Measurements from ENCODE around the gene NELFB. TPM values are rescaled to one million over a fixed set of nuclear protein-coding genes. Genes with fewer than 3 reads are reported as not detected.

The NELFB gene
- total RNA-seq, 1 donor from 2014 or later = 47.7 TPM

DNA sequence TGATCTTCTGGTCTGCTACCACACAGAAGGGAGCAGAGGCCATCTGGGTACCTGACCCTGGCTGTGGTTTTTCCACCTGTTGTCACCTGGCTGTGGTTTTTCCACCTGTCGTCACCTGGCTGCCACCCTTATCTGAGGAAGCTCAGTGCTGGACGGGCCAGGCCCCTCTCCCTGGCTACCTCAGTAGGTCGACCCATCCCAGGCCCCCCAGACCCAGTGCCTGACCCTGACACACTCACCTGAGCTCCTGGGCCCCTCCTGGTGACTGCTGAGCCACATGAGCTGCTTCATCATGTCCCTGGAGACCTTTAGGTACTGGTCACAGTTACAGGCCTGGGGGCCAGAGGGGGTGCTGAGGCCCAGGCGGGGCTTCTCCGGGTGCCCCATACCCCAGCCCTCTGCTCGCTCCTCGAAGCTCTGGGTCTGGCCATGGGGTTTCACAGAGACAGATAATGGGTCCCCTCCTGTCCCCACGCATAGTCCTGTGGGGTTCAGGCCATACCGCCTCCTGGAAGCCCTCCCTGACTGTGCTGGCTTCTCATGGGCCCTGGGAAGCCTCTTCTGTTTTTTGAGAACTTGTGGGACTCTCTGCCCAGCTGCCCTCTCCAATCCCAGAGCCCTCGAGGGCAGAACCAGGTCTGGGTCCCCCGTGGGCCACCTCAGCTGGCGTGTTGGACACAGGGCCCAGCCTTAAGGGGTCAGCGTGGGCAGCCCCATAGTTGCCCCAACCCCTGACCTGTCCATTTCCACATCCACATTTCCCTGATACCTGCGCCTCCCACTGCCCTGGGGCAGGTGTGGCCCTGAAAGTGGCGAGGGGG lies 54.5 kb downstream of the NELFB start:
- TF ChIP-seq, protein P1, sequence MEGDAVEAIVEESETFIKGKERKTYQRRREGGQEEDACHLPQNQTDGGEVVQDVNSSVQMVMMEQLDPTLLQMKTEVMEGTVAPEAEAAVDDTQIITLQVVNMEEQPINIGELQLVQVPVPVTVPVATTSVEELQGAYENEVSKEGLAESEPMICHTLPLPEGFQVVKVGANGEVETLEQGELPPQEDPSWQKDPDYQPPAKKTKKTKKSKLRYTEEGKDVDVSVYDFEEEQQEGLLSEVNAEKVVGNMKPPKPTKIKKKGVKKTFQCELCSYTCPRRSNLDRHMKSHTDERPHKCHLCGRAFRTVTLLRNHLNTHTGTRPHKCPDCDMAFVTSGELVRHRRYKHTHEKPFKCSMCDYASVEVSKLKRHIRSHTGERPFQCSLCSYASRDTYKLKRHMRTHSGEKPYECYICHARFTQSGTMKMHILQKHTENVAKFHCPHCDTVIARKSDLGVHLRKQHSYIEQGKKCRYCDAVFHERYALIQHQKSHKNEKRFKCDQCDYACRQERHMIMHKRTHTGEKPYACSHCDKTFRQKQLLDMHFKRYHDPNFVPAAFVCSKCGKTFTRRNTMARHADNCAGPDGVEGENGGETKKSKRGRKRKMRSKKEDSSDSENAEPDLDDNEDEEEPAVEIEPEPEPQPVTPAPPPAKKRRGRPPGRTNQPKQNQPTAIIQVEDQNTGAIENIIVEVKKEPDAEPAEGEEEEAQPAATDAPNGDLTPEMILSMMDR (conservative IDR thresholded peaks at IDR 0.05; ENCODE audit: low read depth, low read length) = no peak
- no peak for DNase-seq (ENCODE audit: low read depth)
- H3K4me3 ChIP-seq (ENCODE audit: low read depth, low read length) = no peak overlapping the region

GRCh38 chr9:137310189-137311052 lies 55.3 kb downstream of the NELFB start:
- H3K4me3 ChIP-seq (ENCODE audit: low read depth, low read length) = no peak overlapping the region
- TF ChIP-seq, protein P1 (conservative IDR thresholded peaks at IDR 0.05; ENCODE audit: low read depth, low read length) = no peak
- DNase-seq (ENCODE audit: low read depth) = no peak

GRCh38 chr9:137311171-137311985 lies 56.3 kb downstream of the NELFB start:
- TF ChIP-seq, protein P1 (conservative IDR thresholded peaks at IDR 0.05; ENCODE audit: low read depth, low read length) = no peak
- no peak for DNase-seq (ENCODE audit: low read depth)
- H3K4me3 ChIP-seq (ENCODE audit: low read depth, low read length) = no peak overlapping the region

- DNase-seq (ENCODE audit: low read depth) = no peak
- TF ChIP-seq, protein P1 (conservative IDR thresholded peaks at IDR 0.05; ENCODE audit: low read depth, low read length) = no peak
- H3K4me3 ChIP-seq (ENCODE audit: low read depth, low read length) = no peak overlapping the region
These were observed 57.1 kb downstream of the NELFB start for GRCh38 chr9:137311986-137312851.

- TF ChIP-seq, protein P1 (conservative IDR thresholded peaks at IDR 0.05; ENCODE audit: low read depth, low read length) = no peak
- no peak for DNase-seq (ENCODE audit: low read depth)
- no peak overlapping the region for H3K4me3 ChIP-seq (ENCODE audit: low read depth, low read length)
These were observed 57.8 kb downstream of the NELFB start for GRCh38 chr9:137312852-137313325.
